ENCODE data around the gene SOCS6. TPM values are rescaled to one million over a fixed set of nuclear protein-coding genes. Genes with fewer than 3 reads are reported as not detected.

SOCS6 gene
- total RNA-seq, 1 experiment from 2014 or later, result 15.5 TPM

DNA sequence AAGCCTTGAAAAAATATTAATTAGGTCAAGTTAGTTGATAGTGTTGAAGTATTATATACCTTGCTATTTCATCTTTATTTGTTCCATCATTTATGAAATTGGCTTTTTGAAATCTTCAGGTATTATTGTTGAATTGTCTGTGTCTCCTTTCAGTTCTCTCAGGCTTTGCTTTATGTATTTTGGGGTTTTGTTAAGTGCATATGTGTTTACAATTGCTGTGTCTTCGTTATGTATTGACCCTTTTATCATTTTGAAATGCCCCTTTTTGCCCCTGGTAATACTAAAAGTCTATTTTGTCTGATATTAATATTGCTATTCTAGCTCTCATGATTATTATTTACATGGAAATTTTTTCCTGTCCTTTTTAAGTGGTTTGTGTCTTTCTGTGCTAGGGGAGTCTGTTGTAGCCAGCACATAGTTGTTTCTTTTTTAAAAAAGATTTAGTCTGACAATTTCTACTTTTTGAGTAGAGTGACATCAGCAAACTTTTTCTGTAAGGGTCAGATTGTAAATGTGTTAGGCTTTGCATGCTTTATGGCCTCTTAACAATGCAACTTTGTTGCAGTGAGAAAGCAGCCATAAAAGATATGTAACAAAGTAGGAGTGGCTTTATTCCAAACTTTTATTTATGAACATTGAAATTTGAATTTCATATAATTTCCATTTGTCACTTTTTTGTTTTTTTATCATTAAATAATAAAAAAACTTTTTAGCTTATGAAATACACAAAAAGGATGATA is 19.9 kb downstream of the SOCS6 start:
- no peak for TF ChIP-seq EZH2 (IDR thresholded peaks at IDR 0.05; ENCODE audit: borderline replicate concordance, low read depth, low read length, poor library complexity, severe bottlenecking)
- TF ChIP-seq, protein P1, sequence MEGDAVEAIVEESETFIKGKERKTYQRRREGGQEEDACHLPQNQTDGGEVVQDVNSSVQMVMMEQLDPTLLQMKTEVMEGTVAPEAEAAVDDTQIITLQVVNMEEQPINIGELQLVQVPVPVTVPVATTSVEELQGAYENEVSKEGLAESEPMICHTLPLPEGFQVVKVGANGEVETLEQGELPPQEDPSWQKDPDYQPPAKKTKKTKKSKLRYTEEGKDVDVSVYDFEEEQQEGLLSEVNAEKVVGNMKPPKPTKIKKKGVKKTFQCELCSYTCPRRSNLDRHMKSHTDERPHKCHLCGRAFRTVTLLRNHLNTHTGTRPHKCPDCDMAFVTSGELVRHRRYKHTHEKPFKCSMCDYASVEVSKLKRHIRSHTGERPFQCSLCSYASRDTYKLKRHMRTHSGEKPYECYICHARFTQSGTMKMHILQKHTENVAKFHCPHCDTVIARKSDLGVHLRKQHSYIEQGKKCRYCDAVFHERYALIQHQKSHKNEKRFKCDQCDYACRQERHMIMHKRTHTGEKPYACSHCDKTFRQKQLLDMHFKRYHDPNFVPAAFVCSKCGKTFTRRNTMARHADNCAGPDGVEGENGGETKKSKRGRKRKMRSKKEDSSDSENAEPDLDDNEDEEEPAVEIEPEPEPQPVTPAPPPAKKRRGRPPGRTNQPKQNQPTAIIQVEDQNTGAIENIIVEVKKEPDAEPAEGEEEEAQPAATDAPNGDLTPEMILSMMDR (conservative IDR thresholded peaks at IDR 0.05; ENCODE audit: low read depth, low read length), result no peak
- H3K36me3 ChIP-seq (ENCODE audit: insufficient read depth, low read length, poor library complexity, severe bottlenecking), result no peaks in the 10 kb centered on the region
- H3K4me1 ChIP-seq (ENCODE audit: insufficient read depth, low read length, poor library complexity, severe bottlenecking), result no peaks in the 10 kb centered on the region
- H3K27ac ChIP-seq (ENCODE audit: low read depth, low read length, poor library complexity, severe bottlenecking), result no peak overlapping the region
- DNase-seq (ENCODE audit: low spot score), result no peak
- H3K4me3 ChIP-seq (ENCODE audit: low read depth, low read length, poor library complexity, severe bottlenecking), result no peak overlapping the region
- no peaks in the 10 kb centered on the region for H3K27me3 ChIP-seq (replicated peaks; ENCODE audit: insufficient read depth, low read depth, low read length, poor library complexity)
- POLR2A ChIA-PET (ENCODE audit: low non-redundant PET), result no interaction called here
- CTCF ChIA-PET, result no interaction called here
- no TSS peak for BruUV-seq (replicated peaks)
- intact Hi-C loops (cut with micrococcal nuclease; ENCODE audit: unreplicated experiment), result no loop called here
- H3K9me3 ChIP-seq (ENCODE audit: low read depth, low read length, poor library complexity, severe bottlenecking), result peaks cover 10% of the 10 kb centered on the region

DNA sequence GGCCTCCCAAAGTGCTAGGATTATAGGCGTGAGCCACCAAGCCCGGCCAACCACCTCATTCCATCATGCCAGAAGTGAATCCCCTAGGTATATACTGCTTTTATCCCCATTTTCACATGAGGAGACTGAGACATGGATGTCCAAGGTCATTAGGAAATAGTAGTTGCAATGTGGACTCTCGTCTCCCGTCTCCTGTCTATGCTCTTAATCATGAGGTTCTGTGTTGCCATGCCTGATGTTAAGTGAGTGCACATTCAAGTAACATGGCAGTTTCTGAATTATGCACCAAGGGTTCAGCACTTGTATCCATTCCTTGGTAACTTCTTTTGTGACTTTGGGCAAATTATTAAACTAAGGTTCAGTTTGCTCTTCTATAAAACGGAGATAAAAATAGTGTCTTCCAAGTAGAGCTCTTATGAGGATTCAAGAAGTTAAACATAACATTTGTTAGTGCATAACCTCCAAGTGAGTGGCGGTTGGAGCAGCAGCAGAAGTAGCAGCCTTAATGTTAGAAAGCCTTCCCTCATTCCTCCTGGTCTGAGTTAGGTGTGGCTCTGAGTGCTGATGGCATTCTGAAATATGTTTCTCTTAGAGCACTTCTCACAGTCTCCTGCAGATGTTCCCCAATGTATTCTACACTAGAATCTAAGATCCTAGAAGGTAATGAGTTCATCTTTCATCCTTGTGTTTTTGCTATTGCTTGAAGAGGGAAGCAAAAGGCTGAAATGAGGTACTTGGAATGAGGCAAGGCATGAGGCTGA is 21.9 kb downstream of the SOCS6 start:
- BruUV-seq (replicated peaks), result no TSS peak
- ChIA-PET POLR2A (ENCODE audit: low non-redundant PET) (interaction anchor here (0.6 kb wide), 1 partner anchor 957 kb away, joined by 3 read pairs; no protein-coding TSS in a partner anchor), CTCF (no interaction called here)
- Histone ChIP-seq H3K4me1 (ENCODE audit: insufficient read depth, low read length, poor library complexity, severe bottlenecking) (no peaks in the 10 kb centered on the region), H3K27ac (ENCODE audit: low read depth, low read length, poor library complexity, severe bottlenecking) (no peak overlapping the region), H3K36me3 (ENCODE audit: insufficient read depth, low read length, poor library complexity, severe bottlenecking) (no peaks in the 10 kb centered on the region), H3K9me3 (ENCODE audit: low read depth, low read length, poor library complexity, severe bottlenecking) (peaks cover 10% of the 10 kb centered on the region), H3K27me3 (replicated peaks; ENCODE audit: insufficient read depth, low read depth, low read length, poor library complexity) (no peaks in the 10 kb centered on the region), H3K4me3 (ENCODE audit: low read depth, low read length, poor library complexity, severe bottlenecking) (no peak overlapping the region)
- no peak for DNase-seq (ENCODE audit: low spot score)
- no peak for TF ChIP-seq EZH2 (IDR thresholded peaks at IDR 0.05; ENCODE audit: borderline replicate concordance, low read depth, low read length, poor library complexity, severe bottlenecking)
- TF ChIP-seq, protein P1 (conservative IDR thresholded peaks at IDR 0.05; ENCODE audit: low read depth, low read length), result no peak
- intact Hi-C loops (cut with micrococcal nuclease; ENCODE audit: unreplicated experiment), result no loop called here

DNA sequence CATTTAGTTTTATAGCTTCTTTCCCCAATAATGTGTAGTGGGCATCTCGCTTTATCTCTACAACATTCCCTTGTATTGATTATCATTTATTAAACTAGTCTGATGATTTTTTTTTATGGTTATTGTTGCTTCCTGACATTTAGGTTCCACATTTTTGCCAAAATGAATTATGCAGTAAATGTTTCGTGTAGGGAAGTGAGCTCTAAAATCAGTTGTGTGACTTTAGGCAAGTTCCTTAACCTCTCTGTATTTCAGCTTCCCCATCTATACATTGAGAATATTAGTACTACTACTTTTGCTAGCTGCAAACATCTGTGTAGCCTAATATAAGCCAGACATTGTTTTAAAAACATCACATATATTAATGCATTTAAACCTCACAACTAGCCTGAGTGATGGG is 22.9 kb downstream of the SOCS6 start:
- CTCF ChIA-PET, result no interaction called here
- intact Hi-C loops (cut with micrococcal nuclease; ENCODE audit: unreplicated experiment), result no loop called here
- TF ChIP-seq, protein P1 (conservative IDR thresholded peaks at IDR 0.05; ENCODE audit: low read depth, low read length), result no peak
- TF ChIP-seq EZH2 (IDR thresholded peaks at IDR 0.05; ENCODE audit: borderline replicate concordance, low read depth, low read length, poor library complexity, severe bottlenecking), result no peak

More for the DNA sequence above, 22.9 kb downstream of the SOCS6 start:
- no peaks in the 10 kb centered on the region for H3K27me3 ChIP-seq (replicated peaks; ENCODE audit: insufficient read depth, low read depth, low read length, poor library complexity)
- peaks cover 10% of the 10 kb centered on the region for H3K9me3 ChIP-seq (ENCODE audit: low read depth, low read length, poor library complexity, severe bottlenecking)
- DNase-seq (ENCODE audit: low spot score), result no peak
- no peaks in the 10 kb centered on the region for H3K36me3 ChIP-seq (ENCODE audit: insufficient read depth, low read length, poor library complexity, severe bottlenecking)
- no peaks in the 10 kb centered on the region for H3K4me1 ChIP-seq (ENCODE audit: insufficient read depth, low read length, poor library complexity, severe bottlenecking)
- no peak overlapping the region for H3K27ac ChIP-seq (ENCODE audit: low read depth, low read length, poor library complexity, severe bottlenecking)
- POLR2A ChIA-PET (ENCODE audit: low non-redundant PET), result no interaction called here
- H3K4me3 ChIP-seq (ENCODE audit: low read depth, low read length, poor library complexity, severe bottlenecking), result no peak overlapping the region
- BruUV-seq (replicated peaks), result no TSS peak
